ENCODE results near the gene STOML1.
"Not testable (repeated sequence)": the region's sequence is repeated elsewhere in the genome, so short reads cannot be mapped to it uniquely, and the experiment has no call there.

STOML1 gene

GRCh38 chr15:73941449-73941848 lies 50.6 kb downstream of the STOML1 start:
- DNase-seq (ENCODE audit: low read depth): no peak
- no peak for TF ChIP-seq CTCF (conservative IDR thresholded peaks at IDR 0.05; ENCODE audit: control insufficient read depth, insufficient read depth, low read depth, low read length)
- H3K4me3 ChIP-seq (ENCODE audit: control insufficient read depth, low read depth, low read length): no peak overlapping the region

GRCh38 chr15:73941044-73941443 lies 51.1 kb downstream of the STOML1 start:
- peak; percentile 97 for DNase-seq (ENCODE audit: low read depth)
- no peak overlapping the region for H3K4me3 ChIP-seq (ENCODE audit: control insufficient read depth, low read depth, low read length)
- TF ChIP-seq CTCF (conservative IDR thresholded peaks at IDR 0.05; ENCODE audit: control insufficient read depth, insufficient read depth, low read depth, low read length): no peak

DNA sequence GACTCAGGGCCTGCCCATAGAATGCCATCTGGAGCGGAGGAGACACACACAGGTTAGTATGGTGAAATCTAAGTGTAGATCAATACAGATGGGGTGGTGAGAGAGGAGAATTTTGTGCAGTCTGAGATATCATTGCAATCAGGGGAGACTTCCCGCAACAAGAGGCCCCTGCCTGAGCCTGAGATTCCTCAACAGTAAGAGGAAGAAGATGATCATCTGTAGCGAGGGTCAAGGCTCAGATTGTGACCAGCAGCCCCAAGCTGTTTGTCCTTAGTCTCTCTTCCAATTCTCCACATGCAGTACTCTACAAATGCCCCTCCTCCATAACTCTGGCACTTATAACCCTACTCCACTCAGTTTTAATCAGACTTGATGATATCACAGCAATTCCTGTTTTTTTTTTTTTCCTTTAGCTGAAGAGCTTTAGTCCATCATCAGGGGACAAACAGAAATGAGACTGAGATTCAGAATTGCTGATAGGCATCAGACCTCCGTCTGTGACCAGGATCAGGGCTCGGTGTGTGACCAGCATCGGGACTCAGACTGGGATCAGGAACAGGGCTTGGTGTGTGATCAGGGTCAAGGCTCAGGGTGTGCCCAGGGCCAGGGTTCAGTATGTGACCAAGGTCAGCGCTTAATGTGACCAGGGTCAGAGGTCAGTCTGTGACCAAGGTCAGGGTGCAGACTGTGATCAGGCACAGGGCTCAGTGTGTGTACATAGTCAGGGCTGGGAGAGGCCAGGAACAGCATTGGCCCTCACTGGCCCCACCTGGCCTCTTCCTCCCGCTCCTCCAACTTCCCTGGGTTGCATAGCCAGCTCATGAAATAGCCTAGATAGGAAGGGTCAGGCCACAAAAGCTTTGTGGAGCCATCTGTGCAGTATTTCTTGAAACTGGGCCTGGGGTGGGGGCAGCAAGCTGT lies 51.8 kb downstream of the STOML1 start:
- no peak overlapping the region for H3K4me3 ChIP-seq (ENCODE audit: control insufficient read depth, low read depth, low read length)
- no peak for TF ChIP-seq CTCF (conservative IDR thresholded peaks at IDR 0.05; ENCODE audit: control insufficient read depth, insufficient read depth, low read depth, low read length)
- DNase-seq (ENCODE audit: low read depth): peak; percentile 48

DNA sequence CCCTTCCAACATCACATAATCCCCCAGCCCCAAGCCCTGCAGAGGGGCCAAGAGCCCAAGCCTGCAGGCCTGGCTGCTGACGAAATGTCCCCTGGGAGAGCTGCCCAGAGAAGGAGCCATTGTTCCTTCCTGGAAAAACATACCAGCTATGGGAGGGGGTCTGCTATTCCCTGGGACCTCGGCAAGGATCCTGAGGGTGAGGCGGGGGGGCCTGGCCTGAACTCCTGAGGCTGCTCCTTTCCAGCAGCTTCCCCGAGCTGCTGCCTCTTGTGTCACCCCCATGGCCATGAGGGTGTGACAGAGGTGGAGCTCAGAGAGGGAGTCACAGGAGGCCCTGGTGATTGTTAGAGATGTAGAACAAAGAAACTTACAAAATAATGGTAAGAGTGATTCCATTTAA lies 53.0 kb downstream of the STOML1 start:
- no peak for TF ChIP-seq CTCF (conservative IDR thresholded peaks at IDR 0.05; ENCODE audit: control insufficient read depth, insufficient read depth, low read depth, low read length)
- no peak overlapping the region for H3K4me3 ChIP-seq (ENCODE audit: control insufficient read depth, low read depth, low read length)
- no peak for DNase-seq (ENCODE audit: low read depth)

- not testable (repeated sequence) for H3K4me3 ChIP-seq (ENCODE audit: control insufficient read depth, low read depth, low read length); DNase-seq (ENCODE audit: low read depth)
Observed at GRCh38 chr15:73938516-73938915, 53.6 kb downstream of the STOML1 start.

DNA sequence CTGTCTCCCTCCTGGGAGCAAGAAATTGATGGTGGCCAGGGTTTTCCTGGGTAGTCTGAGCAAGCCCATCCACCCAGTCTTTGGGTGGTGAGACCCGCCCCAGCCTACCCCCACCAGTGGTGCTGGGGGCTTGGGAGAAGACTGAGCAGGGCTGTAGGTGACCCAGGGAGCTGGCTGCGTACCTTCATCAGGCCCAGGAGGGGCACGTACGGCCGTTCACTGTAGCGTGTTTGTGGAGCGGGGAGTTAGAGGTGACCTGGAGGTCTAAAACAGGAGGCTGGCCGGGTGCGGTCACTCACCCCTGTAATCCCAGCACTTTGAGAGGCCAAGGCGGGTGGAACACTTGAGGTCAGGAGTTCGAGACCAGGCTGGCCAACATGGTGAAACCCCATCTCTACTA lies 54.4 kb downstream of the STOML1 start:
- H3K4me3 ChIP-seq (ENCODE audit: control insufficient read depth, low read depth, low read length): no peak overlapping the region
- no peak for TF ChIP-seq CTCF (conservative IDR thresholded peaks at IDR 0.05; ENCODE audit: control insufficient read depth, insufficient read depth, low read depth, low read length)
- DNase-seq (ENCODE audit: low read depth): no peak

DNA sequence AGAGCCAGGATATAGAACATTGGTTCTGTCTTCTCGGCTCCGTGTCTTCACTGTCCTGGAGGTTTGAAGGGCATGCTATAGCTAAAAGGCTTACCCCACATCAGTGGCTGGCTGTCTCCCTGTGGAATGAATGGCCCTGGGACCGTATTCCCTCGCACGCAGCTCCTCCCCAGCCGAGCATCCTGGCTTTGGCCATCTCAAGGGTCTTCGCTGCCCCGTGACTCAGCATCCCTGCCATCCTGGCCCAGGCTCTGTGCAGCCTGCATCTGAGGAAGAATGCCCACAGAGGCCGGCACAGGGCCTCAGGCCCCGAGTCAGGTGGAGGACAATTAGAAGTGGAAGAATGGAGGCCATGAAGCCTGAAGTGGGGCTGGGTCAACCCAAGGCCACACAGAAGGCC lies 54.8 kb downstream of the STOML1 start:
- no peak overlapping the region for H3K4me3 ChIP-seq (ENCODE audit: control insufficient read depth, low read depth, low read length)
- DNase-seq (ENCODE audit: low read depth): no peak
- no peak for TF ChIP-seq CTCF (conservative IDR thresholded peaks at IDR 0.05; ENCODE audit: control insufficient read depth, insufficient read depth, low read depth, low read length)

Measured in fibroblast of mammary gland (primary cell).